ENCODE measurements around the gene KCTD17.

Gene KCTD17

DNA sequence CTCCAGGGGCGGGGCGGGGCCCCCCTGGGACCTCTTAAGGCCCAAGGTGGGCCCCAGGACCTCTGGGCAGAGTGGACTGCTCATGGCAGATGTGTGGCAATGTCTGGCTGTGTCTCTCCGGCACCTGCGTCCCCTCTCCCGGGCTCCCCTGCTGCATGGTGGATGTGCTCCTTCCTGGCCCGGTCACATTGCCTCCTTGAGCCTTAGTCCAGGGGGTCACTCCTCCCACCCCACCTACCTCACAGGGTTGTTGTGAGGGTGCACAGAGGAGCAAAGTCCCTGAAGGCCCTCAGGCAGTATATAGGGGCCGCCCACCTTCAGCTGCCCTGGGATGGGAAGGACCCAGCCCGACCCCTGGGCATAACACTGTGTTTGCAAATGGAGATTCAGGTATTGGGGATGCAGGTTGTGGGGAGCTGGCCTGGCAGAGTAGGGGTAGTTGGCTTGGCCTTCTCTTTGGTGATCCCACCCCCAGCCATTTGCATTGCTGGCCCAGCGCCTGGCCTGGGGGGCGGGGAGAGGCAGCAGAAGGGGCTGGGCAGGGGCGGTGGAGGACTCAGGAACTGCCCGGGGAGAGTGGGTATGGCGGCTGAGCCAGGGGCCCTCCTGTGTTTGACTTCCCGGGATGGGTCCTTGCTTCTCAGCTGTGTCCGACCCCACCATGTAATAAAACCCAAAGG, 11.3 kb downstream of the KCTD17 start:
- TF ChIP-seq, protein P1, sequence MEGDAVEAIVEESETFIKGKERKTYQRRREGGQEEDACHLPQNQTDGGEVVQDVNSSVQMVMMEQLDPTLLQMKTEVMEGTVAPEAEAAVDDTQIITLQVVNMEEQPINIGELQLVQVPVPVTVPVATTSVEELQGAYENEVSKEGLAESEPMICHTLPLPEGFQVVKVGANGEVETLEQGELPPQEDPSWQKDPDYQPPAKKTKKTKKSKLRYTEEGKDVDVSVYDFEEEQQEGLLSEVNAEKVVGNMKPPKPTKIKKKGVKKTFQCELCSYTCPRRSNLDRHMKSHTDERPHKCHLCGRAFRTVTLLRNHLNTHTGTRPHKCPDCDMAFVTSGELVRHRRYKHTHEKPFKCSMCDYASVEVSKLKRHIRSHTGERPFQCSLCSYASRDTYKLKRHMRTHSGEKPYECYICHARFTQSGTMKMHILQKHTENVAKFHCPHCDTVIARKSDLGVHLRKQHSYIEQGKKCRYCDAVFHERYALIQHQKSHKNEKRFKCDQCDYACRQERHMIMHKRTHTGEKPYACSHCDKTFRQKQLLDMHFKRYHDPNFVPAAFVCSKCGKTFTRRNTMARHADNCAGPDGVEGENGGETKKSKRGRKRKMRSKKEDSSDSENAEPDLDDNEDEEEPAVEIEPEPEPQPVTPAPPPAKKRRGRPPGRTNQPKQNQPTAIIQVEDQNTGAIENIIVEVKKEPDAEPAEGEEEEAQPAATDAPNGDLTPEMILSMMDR (IDR thresholded peaks at IDR 0.05; ENCODE audit: insufficient read depth, missing control alignments): no peak
- DNase-seq (ENCODE audit: insufficient read length, low spot score) (no peak), FAIRE-seq (no peak)

DNA sequence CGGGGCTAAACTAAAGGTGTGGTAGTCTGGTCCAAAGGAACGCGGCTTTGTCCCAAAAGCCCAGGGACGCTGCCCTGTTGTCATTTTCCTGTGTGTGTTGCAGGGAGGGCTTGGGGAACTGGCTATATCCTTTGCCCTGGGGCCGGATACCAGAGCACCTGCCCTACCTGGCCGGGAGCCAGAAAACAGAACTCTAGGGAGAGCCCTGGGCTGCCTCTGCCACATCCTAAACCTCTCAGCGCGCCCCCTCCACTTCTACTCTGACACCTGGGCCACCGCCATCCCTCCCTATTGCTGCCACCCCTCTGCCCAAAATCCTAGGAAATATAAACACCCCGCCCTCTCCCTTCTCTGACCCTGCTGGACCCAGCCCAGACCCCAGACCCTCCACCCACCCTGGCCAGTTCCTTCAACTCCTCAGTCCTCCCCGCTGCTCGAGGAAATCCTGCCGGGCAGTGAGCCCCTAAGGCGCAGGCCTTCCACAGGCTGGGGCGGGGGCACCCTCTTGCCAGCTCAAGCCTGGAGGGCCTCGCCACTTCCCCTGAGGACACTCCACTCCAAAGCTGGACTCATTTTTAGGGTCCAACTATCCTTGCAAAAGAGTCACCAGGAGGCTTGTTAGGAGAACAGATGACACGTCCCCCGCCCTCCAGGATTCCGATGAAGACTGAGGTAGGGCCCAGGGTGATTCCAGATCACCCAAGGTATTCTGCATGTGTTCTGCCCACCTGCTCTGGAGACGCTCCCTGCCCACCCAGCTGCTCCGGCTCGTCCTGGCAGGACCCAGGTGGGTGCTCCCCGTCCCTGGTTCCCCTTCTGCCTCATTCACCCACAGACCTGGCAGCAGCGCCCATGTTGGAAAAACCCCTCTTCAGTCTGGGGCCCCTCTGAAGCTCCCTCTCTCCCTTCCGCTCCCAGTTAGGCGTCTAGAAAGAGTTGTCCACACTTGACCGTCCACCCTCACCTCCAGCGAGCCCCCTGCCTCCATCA, 12.2 kb downstream of the KCTD17 start:
- TF ChIP-seq, protein P1 (IDR thresholded peaks at IDR 0.05; ENCODE audit: insufficient read depth, missing control alignments): no peak
- no peak for DNase-seq (ENCODE audit: insufficient read length, low spot score)
- FAIRE-seq: no peak

DNA sequence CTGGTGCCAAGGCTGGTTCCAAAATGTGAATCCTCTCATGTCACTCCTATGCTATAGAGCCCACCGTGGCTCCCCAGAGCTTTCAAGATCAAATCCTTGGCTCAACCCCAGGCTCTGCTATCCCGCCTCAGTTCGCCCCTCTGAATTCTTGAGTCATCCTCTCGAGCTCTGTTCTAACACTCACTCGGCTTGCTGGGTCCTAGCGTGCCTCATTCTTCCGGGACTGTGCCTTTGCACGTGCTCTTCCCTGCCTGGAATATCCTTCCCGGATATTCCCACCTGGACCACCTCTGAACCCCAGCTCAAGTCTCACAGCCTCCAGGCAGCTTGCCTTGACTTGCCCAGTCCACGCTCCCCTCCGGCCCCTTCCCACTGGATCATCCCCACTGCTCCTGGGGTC, 13.0 kb downstream of the KCTD17 start:
- no peak for FAIRE-seq
- TF ChIP-seq, protein P1 (IDR thresholded peaks at IDR 0.05; ENCODE audit: insufficient read depth, missing control alignments): no peak
- no peak for DNase-seq (ENCODE audit: insufficient read length, low spot score)

DNA sequence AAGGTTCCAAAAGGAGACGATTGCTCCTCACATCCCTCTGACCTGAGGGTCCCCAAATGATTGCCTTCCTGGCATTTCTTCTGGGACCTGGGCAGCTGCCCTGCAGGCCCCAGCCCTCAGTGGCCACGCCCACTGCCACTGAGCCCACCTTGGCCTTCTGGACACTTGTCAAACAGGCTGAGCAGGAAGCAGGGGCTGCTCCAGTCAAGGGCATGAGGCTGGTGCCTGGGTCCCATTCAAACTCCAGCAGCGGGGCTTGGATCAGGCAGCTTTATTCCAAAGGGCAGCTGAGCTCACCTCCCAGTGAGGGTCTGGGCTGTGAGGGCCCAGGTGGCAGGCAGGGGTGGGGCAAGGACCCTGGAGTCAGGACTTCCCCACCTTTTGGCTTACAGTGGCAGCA, 13.6 kb downstream of the KCTD17 start:
- TF ChIP-seq, protein P1 (IDR thresholded peaks at IDR 0.05; ENCODE audit: insufficient read depth, missing control alignments): no peak
- no peak for DNase-seq (ENCODE audit: insufficient read length, low spot score)
- FAIRE-seq: no peak

DNA sequence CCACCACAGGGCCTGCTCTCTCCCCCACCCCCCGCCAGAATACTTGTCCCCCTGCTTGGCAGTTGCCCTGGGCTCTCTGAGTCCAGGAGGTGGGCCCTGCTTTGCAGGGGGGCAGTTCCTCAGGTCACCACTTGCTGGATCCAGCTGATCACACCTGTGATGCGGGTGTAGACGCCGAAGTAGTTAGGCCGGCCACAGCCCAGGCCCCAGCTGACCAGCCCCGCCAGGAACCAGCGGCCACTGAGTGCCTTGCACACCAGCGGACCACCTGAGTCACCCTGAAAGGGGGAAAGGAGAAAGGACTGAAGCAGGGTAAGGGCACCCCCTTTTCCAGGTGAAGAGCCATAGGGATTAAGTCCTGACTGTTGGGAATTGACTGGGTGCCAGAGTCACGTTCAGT, 14.4 kb downstream of the KCTD17 start:
- TF ChIP-seq, protein P1 (IDR thresholded peaks at IDR 0.05; ENCODE audit: insufficient read depth, missing control alignments): no peak
- DNase-seq (ENCODE audit: insufficient read length, low spot score) (no peak), FAIRE-seq (no peak)

DNA sequence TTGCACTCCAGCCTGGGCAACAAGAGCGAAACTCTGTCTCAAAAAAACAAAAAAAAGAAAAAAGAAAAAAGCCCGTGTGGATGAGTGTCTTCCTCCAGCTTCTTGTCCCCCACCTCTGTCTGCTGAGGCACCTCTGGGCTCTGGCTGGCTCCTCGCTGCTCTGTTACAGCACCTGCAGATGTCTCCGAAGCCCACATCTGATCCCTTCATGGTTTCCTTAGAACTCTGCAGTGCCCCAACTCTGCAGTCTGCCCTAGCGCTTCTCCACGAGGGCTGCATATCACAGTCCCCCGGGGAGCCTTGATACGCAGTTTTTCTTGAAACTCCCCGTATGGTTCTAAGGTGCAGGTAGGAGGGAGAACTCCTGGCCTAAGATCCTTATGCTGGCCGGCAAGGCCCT, 15.9 kb downstream of the KCTD17 start:
- TF ChIP-seq, protein P1 (IDR thresholded peaks at IDR 0.05; ENCODE audit: insufficient read depth, missing control alignments): no peak
- FAIRE-seq (no peak), DNase-seq (ENCODE audit: insufficient read length, low spot score) (no peak)
